SK-N-SH treated with all-trans-retinoic acid at 6 μM for 48 hours (cell line): ENCODE results near the gene CTR9.

Experiments
- ATAC-seq: fragments of 200-7000 bp; cut with Tn5 transposase; 3 replicates; pipeline ENCODE4 v1.9.1; 2020; ENCODE audit warnings: mild to moderate bottlenecking, moderate library complexity
- ARNTL ChIP-seq: fragments of 450-650 bp; formaldehyde crosslinking; IDR thresholded peaks from 2 replicates; pipeline ENCODE4 v1.5.0; 2020; ENCODE audit warnings: low read depth, mild to moderate bottlenecking, moderate library complexity, borderline replicate concordance
- BACH2 ChIP-seq: fragments of 250-450 bp; sonication (Bioruptor Pico); IDR thresholded peaks from 2 replicates; pipeline ENCODE4 v1.9.0; 2021; ENCODE audit warnings: mild to moderate bottlenecking, borderline replicate concordance
- CSDC2 ChIP-seq: fragments of 250-450 bp; sonication (Bioruptor Pico); IDR thresholded peaks from 2 replicates; pipeline ENCODE4 v1.5.0; 2020; ENCODE audit warnings: mild to moderate bottlenecking, moderate library complexity
- ESRRG ChIP-seq: fragments of 250-450 bp; sonication (Bioruptor Pico); IDR thresholded peaks from 2 replicates; pipeline ENCODE4 v1.6.1; 2021; ENCODE audit warnings: mild to moderate bottlenecking
- GLIS3 ChIP-seq: fragments of 250-450 bp; sonication (Bioruptor Pico); IDR thresholded peaks from 2 replicates; pipeline ENCODE4 v1.5.0; 2020; ENCODE audit warnings: mild to moderate bottlenecking, moderate library complexity
- ISL1 ChIP-seq: fragments of 250-450 bp; sonication (Bioruptor Pico); IDR thresholded peaks from 2 replicates; pipeline ENCODE4 v2.1.2; 2022; ENCODE audit warnings: mild to moderate bottlenecking, moderate library complexity
- OSR1 ChIP-seq: fragments of 250-450 bp; sonication (Bioruptor Pico); IDR thresholded peaks from 2 replicates; pipeline ENCODE4 v1.8.0; 2022; ENCODE audit warnings: moderate library complexity, mild to moderate bottlenecking, inconsistent platforms
- PATZ1 ChIP-seq: fragments of 250-450 bp; sonication (Bioruptor Pico); IDR thresholded peaks from 2 replicates; pipeline ENCODE4 v1.8.0; 2020; ENCODE audit warnings: mild to moderate bottlenecking, moderate library complexity, borderline replicate concordance
- POU6F1 ChIP-seq: fragments of 250-450 bp; sonication (Bioruptor Pico); IDR thresholded peaks from 2 replicates; pipeline ENCODE4 v1.8.0; 2021; ENCODE audit warnings: low read depth, mild to moderate bottlenecking, moderate library complexity, borderline replicate concordance
- PPARA ChIP-seq: fragments of 250-450 bp; sonication (Bioruptor Pico); IDR thresholded peaks from 2 replicates; pipeline ENCODE4 v1.5.0; 2020; ENCODE audit warnings: mild to moderate bottlenecking, borderline replicate concordance
- RARB ChIP-seq: fragments of 250-450 bp; sonication (Bioruptor Pico); IDR thresholded peaks from 2 replicates; pipeline ENCODE4 v1.8.0; 2021; ENCODE audit warnings: mild to moderate bottlenecking, moderate library complexity
- TCF4 ChIP-seq: fragments of 250-450 bp; sonication (Bioruptor Pico); IDR thresholded peaks from 2 replicates; pipeline ENCODE4 v1.8.0; 2021; ENCODE audit warnings: mild to moderate bottlenecking, moderate library complexity, borderline replicate concordance
- TOX ChIP-seq: fragments of 250-450 bp; sonication (Bioruptor Pico); IDR thresholded peaks from 2 replicates; pipeline ENCODE4 v1.8.0; 2021; ENCODE audit warnings: mild to moderate bottlenecking, moderate library complexity, borderline replicate concordance
- ZC3H10 ChIP-seq: fragments of 250-450 bp; sonication (Bioruptor Pico); IDR thresholded peaks from 2 replicates; pipeline ENCODE4 v1.5.1; 2021; ENCODE audit warnings: mild to moderate bottlenecking, moderate library complexity
- ZFP3 ChIP-seq: fragments of 250-450 bp; sonication (Bioruptor Pico); IDR thresholded peaks from 2 replicates; pipeline ENCODE4 v1.5.0; 2020; ENCODE audit warnings: mild to moderate bottlenecking, moderate library complexity
- ZFP30 ChIP-seq: fragments of 450-650 bp; formaldehyde crosslinking; IDR thresholded peaks from 2 replicates; pipeline ENCODE4 v1.5.0; 2022; ENCODE audit warnings: mild to moderate bottlenecking, moderate library complexity
- ZNF565 ChIP-seq: fragments of 450-650 bp; formaldehyde crosslinking; conservative IDR thresholded peaks from 2 replicates; pipeline ENCODE4 v1.5.0; 2020; ENCODE audit warnings: low read depth, mild to moderate bottlenecking, moderate library complexity
- ZNF70 ChIP-seq: fragments of 450-650 bp; formaldehyde crosslinking; IDR thresholded peaks from 2 replicates; pipeline ENCODE4 v1.5.0; 2020; ENCODE audit warnings: mild to moderate bottlenecking, moderate library complexity
- ZNF8 ChIP-seq: fragments of 450-650 bp; formaldehyde crosslinking; IDR thresholded peaks from 2 replicates; pipeline ENCODE4 v1.5.0; 2020; ENCODE audit warnings: mild to moderate bottlenecking, moderate library complexity
- TF ChIP-seq, protein P1 (sequence below): fragments of 250-450 bp; sonication (Bioruptor Pico); IDR thresholded peaks from 2 replicates; pipeline ENCODE4 v1.5.1; 2020; ENCODE audit warnings: low read depth, mild to moderate bottlenecking, moderate library complexity
- TF ChIP-seq, protein P2 (sequence below): fragments of 250-450 bp; sonication (Bioruptor Pico); IDR thresholded peaks from 2 replicates; pipeline ENCODE4 v1.5.1; 2021; ENCODE audit warnings: mild to moderate bottlenecking, moderate library complexity
- TF ChIP-seq, protein P3 (sequence below): fragments of 250-450 bp; sonication (Bioruptor Pico); IDR thresholded peaks from 2 replicates; pipeline ENCODE4 v1.5.0; 2020; ENCODE audit warnings: mild to moderate bottlenecking, moderate library complexity

The CTR9 gene

DNA sequence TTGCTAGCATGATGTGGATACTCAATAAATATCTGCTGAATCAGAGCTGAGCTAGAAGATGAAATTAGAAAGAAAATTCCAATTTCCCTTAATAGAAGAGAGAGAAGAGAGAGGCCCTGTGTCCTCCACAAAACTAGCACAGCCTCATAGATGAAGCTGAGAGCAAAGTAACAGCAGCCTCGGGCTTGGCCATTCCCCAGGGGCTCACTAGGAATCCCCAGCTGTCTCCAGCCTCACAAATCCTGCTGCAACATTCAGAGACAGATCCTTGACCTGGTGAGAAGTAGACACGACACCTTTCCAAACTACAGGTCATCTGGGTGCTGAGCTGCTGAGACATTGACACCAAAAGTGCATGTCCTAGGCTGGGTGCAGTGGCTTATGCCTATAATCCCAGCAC lies 31.4 kb upstream of the CTR9 start:
- TF ChIP-seq ZNF70 (CRISPR knock-in tag) (no peak), ZC3H10 (CRISPR knock-in tag) (no peak), TCF4 (CRISPR knock-in tag) (no peak), OSR1 (CRISPR knock-in tag) (no peak), ISL1 (CRISPR knock-in tag) (no peak), ZNF8 (CRISPR knock-in tag) (no peak), TOX (no peak), PATZ1 (CRISPR knock-in tag) (no peak), ZNF565 (CRISPR knock-in tag) (no peak)
- TF ChIP-seq, protein P1, sequence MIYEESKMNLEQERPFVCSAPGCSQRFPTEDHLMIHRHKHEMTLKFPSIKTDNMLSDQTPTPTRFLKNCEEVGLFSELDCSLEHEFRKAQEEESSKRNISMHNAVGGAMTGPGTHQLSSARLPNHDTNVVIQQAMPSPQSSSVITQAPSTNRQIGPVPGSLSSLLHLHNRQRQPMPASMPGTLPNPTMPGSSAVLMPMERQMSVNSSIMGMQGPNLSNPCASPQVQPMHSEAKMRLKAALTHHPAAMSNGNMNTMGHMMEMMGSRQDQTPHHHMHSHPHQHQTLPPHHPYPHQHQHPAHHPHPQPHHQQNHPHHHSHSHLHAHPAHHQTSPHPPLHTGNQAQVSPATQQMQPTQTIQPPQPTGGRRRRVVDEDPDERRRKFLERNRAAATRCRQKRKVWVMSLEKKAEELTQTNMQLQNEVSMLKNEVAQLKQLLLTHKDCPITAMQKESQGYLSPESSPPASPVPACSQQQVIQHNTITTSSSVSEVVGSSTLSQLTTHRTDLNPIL (CRISPR knock-in tag), result no peak
- TF ChIP-seq, all 23 proteins: peak for 0
- no peak for ATAC-seq

DNA sequence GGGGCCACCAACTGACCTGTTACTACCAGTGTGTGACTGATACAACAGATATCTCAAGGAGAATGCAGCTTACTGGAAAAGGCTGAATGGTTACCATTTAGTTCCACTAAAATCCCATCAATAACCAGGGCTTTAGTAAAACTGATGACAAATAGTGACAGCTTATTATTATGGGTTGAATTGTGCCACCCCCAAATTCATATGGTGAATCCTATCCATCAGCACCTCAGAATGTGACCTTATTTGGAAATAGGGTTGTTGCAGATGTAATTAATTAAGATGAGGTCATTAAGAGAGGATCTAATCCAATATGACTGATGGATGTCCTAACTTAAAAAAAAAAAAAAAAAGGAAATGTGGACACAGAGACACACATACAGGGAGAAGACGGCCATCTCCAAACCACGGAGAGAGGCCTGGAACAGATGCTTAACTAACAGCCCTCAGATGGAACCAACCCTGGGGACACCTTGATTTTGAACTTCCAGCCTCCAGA lies 30.1 kb upstream of the CTR9 start:
- TF ChIP-seq BACH2 (CRISPR knock-in tag), result no peak
- no peak for TF ChIP-seq OSR1 (CRISPR knock-in tag)
- no peak for TF ChIP-seq RARB (CRISPR knock-in tag)
- no peak for TF ChIP-seq POU6F1 (CRISPR knock-in tag)
- TF ChIP-seq, protein P2, sequence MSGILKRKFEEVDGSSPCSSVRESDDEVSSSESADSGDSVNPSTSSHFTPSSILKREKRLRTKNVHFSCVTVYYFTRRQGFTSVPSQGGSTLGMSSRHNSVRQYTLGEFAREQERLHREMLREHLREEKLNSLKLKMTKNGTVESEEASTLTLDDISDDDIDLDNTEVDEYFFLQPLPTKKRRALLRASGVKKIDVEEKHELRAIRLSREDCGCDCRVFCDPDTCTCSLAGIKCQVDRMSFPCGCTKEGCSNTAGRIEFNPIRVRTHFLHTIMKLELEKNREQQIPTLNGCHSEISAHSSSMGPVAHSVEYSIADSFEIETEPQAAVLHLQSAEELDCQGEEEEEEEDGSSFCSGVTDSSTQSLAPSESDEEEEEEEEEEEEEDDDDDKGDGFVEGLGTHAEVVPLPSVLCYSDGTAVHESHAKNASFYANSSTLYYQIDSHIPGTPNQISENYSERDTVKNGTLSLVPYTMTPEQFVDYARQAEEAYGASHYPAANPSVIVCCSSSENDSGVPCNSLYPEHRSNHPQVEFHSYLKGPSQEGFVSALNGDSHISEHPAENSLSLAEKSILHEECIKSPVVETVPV (CRISPR knock-in tag), result no peak
- no peak for TF ChIP-seq ARNTL
- no peak for TF ChIP-seq ZNF8 (CRISPR knock-in tag)
- no peak for TF ChIP-seq ZNF70 (CRISPR knock-in tag)
- no peak for TF ChIP-seq ESRRG (CRISPR knock-in tag)
- no peak for TF ChIP-seq PPARA
- TF ChIP-seq ZFP30 (CRISPR knock-in tag), result no peak
- TF ChIP-seq PATZ1 (CRISPR knock-in tag), result no peak
- TF ChIP-seq, protein P3, sequence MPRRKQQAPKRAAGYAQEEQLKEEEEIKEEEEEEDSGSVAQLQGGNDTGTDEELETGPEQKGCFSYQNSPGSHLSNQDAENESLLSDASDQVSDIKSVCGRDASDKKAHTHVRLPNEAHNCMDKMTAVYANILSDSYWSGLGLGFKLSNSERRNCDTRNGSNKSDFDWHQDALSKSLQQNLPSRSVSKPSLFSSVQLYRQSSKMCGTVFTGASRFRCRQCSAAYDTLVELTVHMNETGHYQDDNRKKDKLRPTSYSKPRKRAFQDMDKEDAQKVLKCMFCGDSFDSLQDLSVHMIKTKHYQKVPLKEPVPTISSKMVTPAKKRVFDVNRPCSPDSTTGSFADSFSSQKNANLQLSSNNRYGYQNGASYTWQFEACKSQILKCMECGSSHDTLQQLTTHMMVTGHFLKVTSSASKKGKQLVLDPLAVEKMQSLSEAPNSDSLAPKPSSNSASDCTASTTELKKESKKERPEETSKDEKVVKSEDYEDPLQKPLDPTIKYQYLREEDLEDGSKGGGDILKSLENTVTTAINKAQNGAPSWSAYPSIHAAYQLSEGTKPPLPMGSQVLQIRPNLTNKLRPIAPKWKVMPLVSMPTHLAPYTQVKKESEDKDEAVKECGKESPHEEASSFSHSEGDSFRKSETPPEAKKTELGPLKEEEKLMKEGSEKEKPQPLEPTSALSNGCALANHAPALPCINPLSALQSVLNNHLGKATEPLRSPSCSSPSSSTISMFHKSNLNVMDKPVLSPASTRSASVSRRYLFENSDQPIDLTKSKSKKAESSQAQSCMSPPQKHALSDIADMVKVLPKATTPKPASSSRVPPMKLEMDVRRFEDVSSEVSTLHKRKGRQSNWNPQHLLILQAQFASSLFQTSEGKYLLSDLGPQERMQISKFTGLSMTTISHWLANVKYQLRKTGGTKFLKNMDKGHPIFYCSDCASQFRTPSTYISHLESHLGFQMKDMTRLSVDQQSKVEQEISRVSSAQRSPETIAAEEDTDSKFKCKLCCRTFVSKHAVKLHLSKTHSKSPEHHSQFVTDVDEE (CRISPR knock-in tag), result no peak
- TF ChIP-seq, protein P1 (CRISPR knock-in tag), result no peak
- no peak for TF ChIP-seq TCF4 (CRISPR knock-in tag)
- TF ChIP-seq ZC3H10 (CRISPR knock-in tag), result no peak
- no peak for TF ChIP-seq GLIS3
- no peak for TF ChIP-seq CSDC2 (CRISPR knock-in tag)
- TF ChIP-seq ZFP3 (CRISPR knock-in tag), result no peak
- no peak for ATAC-seq
